GM19324 (cell line): ENCODE data around the gene NOD2.

Experiments used
- ATAC-seq: cut with Tn5 transposase; IDR thresholded peaks from one replicate; pipeline ENCODE4 v1.9.1; 2021; ENCODE audit warnings: mild to moderate bottlenecking, moderate library complexity; ENCODE audit not compliant: unreplicated experiment, low FRiP score

The NOD2 gene

GRCh38 chr16:50690177-50690576 is 3.2 kb upstream of the NOD2 start:
- no peak for ATAC-seq

DNA sequence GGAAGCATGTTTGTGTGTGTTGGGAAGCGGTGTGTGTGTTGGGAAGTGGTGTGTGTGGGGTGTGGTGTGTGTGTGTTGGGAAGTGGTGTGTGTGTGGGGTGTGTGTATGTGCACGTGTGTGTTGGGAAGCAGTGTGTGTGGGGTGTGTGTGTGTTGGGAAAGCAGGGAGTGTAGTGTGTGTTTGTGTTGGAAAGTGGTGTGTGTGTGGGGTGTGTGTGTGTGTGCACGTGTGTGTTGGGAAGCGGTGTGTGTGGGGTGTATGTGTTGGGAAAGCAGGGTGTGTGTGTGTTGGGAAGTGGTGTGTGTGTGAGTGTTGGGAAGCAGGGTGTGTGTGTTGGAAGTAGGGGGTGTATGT is 785 bp upstream of the NOD2 start:
- ATAC-seq: no peak

- no peak for ATAC-seq
Measured at GRCh38 chr16:50694206-50694605, 800 bp downstream of the NOD2 start.

- no peak for ATAC-seq
Measured at GRCh38 chr16:50695017-50696000, 1.9 kb downstream of the NOD2 start.

GRCh38 chr16:50696126-50696525 is 2.7 kb downstream of the NOD2 start:
- ATAC-seq: no peak

GRCh38 chr16:50696575-50697420 is 3.4 kb downstream of the NOD2 start:
- peak; percentile 63 for ATAC-seq

DNA sequence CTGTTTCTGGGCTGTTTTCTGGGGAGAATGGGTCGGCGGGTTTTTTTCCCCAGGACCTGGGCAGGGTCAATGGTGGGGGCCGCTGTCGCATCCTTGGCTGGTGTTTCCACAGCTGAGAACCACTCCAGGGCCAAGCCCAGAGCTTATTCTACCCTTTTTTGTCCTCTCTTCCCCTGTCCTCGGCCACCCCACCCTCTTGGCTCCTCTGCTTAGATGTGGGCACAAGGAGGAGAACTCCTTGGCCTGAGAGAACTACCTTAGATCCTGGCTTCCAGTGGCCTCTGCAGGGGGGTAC is 4.0 kb downstream of the NOD2 start:
- no peak for ATAC-seq

GRCh38 chr16:50697881-50698767 is 4.7 kb downstream of the NOD2 start:
- peak; percentile 31 for ATAC-seq

GRCh38 chr16:50699326-50700159 is 6.1 kb downstream of the NOD2 start:
- ATAC-seq: no peak

DNA sequence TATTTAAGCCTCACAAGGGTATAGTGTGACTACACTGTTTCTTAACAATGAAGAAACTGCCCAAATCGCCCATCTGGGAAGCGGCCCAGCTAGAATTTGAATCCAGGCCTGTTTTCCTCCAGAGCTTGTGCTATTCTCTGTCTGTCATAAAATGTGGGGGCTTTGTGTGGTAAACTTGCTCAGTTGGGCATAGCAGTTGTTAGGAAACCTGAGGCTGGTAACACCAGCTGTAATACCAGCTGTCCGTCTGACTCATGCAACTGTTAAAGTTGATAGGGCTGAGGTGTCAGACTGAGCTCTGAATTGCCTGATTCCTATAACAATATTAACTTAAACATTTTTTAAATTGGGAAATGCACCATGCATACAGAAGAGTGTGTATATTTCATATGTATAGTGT is 9.3 kb downstream of the NOD2 start:
- no peak for ATAC-seq

- ATAC-seq: no peak
Measured at GRCh38 chr16:50704245-50704644, 10.8 kb downstream of the NOD2 start.

- no peak for ATAC-seq
Measured at GRCh38 chr16:50705436-50706110, 12.2 kb downstream of the NOD2 start.

DNA sequence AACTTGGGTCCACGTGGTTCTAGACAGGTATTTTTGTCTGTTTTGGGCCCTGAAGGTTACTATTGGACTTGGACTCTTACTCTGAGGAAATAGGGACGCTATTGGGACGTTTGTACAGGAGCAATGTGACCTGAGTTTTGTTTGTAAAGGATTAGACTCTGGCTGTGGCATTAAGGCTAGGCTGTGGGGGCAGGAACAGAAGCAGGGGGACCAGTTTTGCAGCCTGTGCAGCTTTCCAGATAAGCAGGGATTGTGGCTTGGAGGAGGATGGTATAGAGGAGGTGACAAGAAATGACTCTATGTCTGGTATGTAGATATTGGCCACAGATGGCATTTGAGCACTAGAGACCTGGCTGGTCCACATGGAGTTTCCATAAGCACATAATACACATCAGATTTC is 12.8 kb downstream of the NOD2 start:
- ATAC-seq: no peak

DNA sequence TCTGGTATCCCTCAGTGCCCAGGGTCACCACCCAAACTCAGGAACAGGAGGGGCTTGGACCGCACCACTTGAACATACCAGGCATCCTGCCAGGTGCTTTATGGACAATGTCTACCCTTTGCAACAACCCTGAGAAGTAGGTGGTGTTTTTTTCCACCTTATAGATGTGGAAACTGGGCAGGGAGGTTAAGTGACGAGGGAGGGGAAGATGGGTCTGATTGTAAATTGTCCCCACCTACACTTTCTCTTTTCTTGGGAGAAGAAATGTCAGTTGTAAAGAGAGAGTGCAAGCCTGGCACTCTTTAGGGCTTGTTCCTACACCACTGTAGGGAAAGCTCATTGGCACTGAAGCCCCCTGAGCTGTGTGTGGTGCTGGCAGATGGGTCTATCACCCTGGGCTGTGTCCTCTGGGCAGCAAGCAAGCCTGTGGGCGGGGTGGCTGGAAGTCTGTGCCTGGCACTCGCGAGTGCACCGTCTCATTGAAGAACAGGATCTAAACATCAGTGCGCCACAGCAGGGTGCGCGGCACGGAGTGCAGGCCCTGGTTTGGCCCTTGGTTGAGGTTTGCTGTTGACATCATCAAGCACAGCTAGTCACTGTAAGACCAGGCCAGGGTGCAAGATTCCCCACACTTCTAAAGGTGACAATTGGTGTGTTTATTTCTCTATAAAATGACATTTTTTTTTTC is 15.1 kb downstream of the NOD2 start:
- ATAC-seq: no peak

DNA sequence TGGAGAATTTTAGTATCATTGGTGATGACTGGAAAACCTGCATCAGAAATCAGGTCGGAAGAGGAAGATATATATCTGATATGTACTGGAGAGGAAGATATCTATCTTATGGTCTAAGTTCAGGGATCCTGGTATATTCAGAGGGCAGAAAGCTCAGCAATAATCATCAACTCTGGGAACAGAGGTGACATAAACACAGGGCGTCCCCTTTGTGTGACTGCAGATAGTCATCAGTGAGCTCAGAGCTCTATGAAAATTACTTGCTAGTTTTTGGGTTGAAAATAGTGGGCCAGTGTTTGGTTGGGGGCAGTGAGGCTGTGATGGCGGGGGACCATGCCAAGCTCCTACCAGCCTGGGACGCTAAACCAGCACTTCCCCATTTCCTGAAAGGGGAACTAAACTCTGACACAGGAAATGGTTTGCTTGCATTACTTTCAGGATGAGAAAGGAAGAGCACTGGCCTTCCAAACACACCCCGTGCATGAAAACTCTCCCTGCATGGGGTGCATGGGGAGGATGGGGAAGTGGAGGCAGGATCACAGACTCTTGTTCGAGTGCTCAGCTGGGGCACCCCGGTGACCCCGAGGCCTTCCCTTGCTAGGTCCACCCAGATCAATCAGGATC is 15.8 kb downstream of the NOD2 start:
- no peak for ATAC-seq

- ATAC-seq: no peak
Measured at GRCh38 chr16:50709980-50710379, 16.6 kb downstream of the NOD2 start.

- ATAC-seq: no peak
Measured at GRCh38 chr16:50711040-50711439, 17.6 kb downstream of the NOD2 start.

- ATAC-seq: no peak
Measured at GRCh38 chr16:50711862-50712559, 18.6 kb downstream of the NOD2 start.
